Psoas muscle (tissue), 8 donors: ENCODE data around the gene SNRNP27. TPM values are rescaled to one million over a fixed set of nuclear protein-coding genes. Genes with fewer than 3 reads are reported as not detected.
"Not testable (repeated sequence)": the region's sequence is repeated elsewhere in the genome, so short reads cannot be mapped to it uniquely, and the experiment has no call there.

ENCODE experiments used
- ATAC-seq, 4 donors: fragments of 200-7000 bp; cut with Tn5 transposase; one replicate each; pipeline ENCODE4 v1.9.1; 2020; ENCODE audit warnings: moderate library complexity in 3 of 4, mild to moderate bottlenecking in 2 of 4
- DNase-seq, 2 donors: peaks; one replicate each; pipeline ENCODE4 v3.0.0-alpha.2; 2020
- H3K27ac ChIP-seq: fragments of 200-600 bp; one replicate; pipeline ENCODE4 v1.8.0; 2022
- H3K27me3 ChIP-seq, 3 donors: fragments of 200-600 bp in 1 of 3; one replicate each; pipeline versions ENCODE4 v1.6.1 to v1.8.0; 2013 to 2022; ENCODE audit warnings: low read length in 2 of 3, mild to moderate bottlenecking in 2 of 3, moderate library complexity in 1 of 3; ENCODE audit not compliant: insufficient read depth in 3 of 3
- H3K36me3 ChIP-seq, 2 donors: fragments of 200-600 bp in 1 of 2; one replicate each; pipeline versions ENCODE4 v1.6.1 to v1.8.0; 2013 to 2022; ENCODE audit warnings: low read depth in 1 of 2, mild to moderate bottlenecking in 1 of 2, moderate library complexity in 1 of 2; ENCODE audit not compliant: insufficient read depth in 1 of 2
- H3K4me1 ChIP-seq: fragments of 200-600 bp; one replicate; pipeline ENCODE4 v1.8.0; 2022
- H3K4me3 ChIP-seq: fragments of 200-600 bp; one replicate; pipeline ENCODE4 v1.8.0; 2022; ENCODE audit warnings: mild to moderate bottlenecking
- H3K9me3 ChIP-seq: fragments of 200-600 bp; one replicate; pipeline ENCODE4 v1.8.0; 2022
- WGBS, 3 donors: extraction: QIAGEN DNeasy Blood & Tissue Kit; methylation state at CpG; one replicate each; pipeline versions ENCODE4 v1.1.6 to v1.1.7; 2013; 5-methylcytosine and 5-hydroxymethylcytosine counted together
- intact Hi-C, 2 donors: fragments of 100-400 bp; cut with DNase I; formaldehyde crosslinking; loops; one replicate each; pipeline versions ENCODE4 v1.11.0 to v1.14.2; 2022
- polyA plus RNA-seq, 3 donors: library from polyadenylated mRNA; stranded (reverse); fragments of 200-250 nt; gene quantifications; one replicate each; pipeline ENCODE4 v1.2.3, GENCODE V29; 2013
- total RNA-seq, 4 donors: library from RNA; stranded (reverse); fragmentation: NEBNext Ultra II Directional in 2 of 4; extraction: Animal tissue kit (Norgen Biotek cat#: 25700) in 2 of 4; gene quantifications; one replicate each; pipeline versions ENCODE4 v1.2.1 to v1.2.4, GENCODE V29; 2021 to 2023
- TF ChIP-seq, protein P1 (sequence below): fragments of 200-600 bp; IDR thresholded peaks from one replicate; pipeline ENCODE4 v1.8.0; 2022; ENCODE audit warnings: antibody characterized with exemption
- donor health status: healthy with polysubstance abuse.
- donor health status: DM: no; HTN: no; CAD: no; lungs with moderate emphysema.
- donor health status: Bipolar disorder and iron deficiency.
- donor health status: healthy.
- donor health status: DM: yes; HTN: yes; CAD: no.
- donor health status: DM: no; HTN: no; CAD: no.
- donor health status: DM: no; HTN: no; CAD: no.
- donor health status: DM: yes; HTN: yes; CAD: no.

Gene SNRNP27
- total and polyA plus RNA-seq, 7 donors, result 75.9 to 215 (median 83.3) TPM

DNA sequence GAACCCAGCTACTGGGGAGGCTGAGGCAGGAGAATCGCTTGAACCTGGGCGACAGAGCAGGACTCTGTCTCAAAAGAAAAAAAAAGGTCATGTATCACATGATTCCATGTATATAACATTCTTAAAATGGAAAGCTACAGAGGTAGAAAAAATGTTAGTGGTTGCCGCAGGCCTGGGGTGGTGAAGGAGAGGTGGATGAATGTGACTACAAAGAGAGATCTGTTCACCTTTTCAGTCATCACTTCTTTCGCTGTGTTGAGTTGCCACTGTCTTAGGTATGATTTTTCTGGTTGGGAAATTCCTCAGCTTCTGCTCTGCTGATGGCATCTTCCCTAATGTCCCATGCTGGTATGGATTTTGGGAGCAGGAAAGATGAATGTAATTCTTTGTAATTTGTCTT lies 5.3 kb upstream of the SNRNP27 start:
- Histone ChIP-seq H3K36me3 (no peaks in the 10 kb centered on the region), H3K4me1 (peaks cover 3% of the 10 kb centered on the region), H3K27ac (no peak overlapping the region), H3K9me3 (no peaks in the 10 kb centered on the region), H3K4me3 (no peak overlapping the region), H3K27me3 (no peaks in the 10 kb centered on the region)
- intact Hi-C loops, result no loop called here
- DNase-seq, result no peak
- WGBS, 3 donors, result 92 to 98% (median 96%) methylated on average over 4 of the region's 4 CpGs
- TF ChIP-seq, protein P1, sequence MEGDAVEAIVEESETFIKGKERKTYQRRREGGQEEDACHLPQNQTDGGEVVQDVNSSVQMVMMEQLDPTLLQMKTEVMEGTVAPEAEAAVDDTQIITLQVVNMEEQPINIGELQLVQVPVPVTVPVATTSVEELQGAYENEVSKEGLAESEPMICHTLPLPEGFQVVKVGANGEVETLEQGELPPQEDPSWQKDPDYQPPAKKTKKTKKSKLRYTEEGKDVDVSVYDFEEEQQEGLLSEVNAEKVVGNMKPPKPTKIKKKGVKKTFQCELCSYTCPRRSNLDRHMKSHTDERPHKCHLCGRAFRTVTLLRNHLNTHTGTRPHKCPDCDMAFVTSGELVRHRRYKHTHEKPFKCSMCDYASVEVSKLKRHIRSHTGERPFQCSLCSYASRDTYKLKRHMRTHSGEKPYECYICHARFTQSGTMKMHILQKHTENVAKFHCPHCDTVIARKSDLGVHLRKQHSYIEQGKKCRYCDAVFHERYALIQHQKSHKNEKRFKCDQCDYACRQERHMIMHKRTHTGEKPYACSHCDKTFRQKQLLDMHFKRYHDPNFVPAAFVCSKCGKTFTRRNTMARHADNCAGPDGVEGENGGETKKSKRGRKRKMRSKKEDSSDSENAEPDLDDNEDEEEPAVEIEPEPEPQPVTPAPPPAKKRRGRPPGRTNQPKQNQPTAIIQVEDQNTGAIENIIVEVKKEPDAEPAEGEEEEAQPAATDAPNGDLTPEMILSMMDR, result no peak
- no peak for ATAC-seq

DNA sequence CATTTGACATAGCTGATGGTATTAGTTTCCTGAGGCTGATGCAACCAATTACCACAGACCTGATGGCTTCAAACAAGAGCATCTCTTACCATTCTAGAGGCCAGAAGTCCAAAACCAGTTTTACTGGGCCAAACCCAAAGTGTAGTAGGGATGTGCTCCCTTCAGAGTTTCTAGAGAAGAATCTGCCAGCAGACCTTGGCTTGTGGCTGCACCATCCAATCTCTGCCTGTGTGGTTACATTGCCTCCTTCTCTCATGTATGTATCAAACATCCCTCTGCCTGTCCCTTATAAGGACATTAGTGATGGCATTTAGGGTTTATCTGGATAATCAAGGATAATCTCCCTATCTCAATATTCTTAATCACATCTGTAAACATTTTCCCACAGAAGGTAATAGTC lies 4.5 kb upstream of the SNRNP27 start:
- ATAC-seq (no peak), DNase-seq (no peak)
- Histone ChIP-seq H3K4me3 (no peak overlapping the region), H3K27me3 (no peaks in the 10 kb centered on the region), H3K27ac (no peak overlapping the region), H3K9me3 (no peaks in the 10 kb centered on the region), H3K4me1 (peaks cover 5% of the 10 kb centered on the region), H3K36me3 (no peaks in the 10 kb centered on the region)
- intact Hi-C loops, result no loop called here
- TF ChIP-seq, protein P1, result no peak

DNA sequence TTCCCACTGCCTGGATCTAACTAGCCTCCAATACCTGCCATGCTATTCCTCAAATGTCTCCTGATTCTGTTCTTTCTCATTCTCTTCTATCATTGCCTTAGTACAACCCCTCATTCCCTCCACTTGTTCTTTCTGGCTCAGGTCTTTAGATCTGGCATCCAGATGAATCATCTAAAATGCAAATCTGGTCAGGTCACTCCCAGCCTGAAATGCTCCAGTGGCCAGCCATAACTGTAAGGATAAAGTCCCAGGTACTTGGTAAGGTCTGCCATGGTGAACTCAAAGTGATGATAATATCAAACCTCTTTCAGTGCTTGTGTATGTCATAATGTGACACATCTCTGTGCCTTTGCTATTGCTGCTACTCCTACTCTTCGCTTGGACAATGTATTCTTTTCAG lies 2.9 kb upstream of the SNRNP27 start:
- DNase-seq (no peak), ATAC-seq (no peak)
- intact Hi-C loops, result loop anchor here in 1 of 2 donors (10.0 kb wide), 1 partner anchor 354 kb away; the partner anchor contains the start of gene TIA1
- H3K36me3 ChIP-seq, result peaks cover 0 to 9% of the 10 kb centered on the region in 2 donors
- WGBS, 3 donors, result 39 to 90% (median 41%) methylated on average over 1 of the region's 1 CpG
- TF ChIP-seq, protein P1, result no peak
- no peak overlapping the region for H3K4me3 ChIP-seq
- no peak overlapping the region for H3K27ac ChIP-seq
- H3K4me1 ChIP-seq, result peaks cover 17% of the 10 kb centered on the region
- no peaks in the 10 kb centered on the region for H3K27me3 ChIP-seq
- H3K9me3 ChIP-seq, result no peaks in the 10 kb centered on the region

DNA sequence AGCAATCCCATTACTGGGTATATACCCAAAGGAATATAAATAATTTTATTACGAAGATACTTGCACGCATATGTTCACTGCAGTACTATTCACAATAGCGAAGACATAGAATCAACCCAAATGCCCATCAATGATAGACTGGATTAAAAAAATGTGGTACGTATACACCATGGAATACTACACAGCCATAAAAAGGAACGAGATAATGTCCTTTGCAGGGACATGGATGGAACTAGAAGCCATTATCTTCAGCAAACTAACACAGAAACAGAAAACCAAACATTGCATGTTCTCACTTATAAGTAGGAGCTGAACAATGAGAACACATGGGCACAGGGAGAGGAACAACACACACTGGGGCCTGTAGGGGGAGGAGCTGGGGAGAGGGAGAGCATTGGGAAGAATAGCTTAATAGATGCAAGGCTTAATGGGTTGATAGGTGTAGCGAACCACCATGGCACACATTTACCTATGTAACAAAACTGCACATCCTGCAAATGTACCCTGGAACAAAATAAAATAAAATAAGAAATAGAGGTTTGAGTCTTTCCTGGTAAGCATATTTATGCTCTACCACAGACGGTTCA lies 825 bp upstream of the SNRNP27 start:
- not testable (repeated sequence) for ATAC-seq, H3K27ac ChIP-seq, H3K9me3 ChIP-seq, DNase-seq, H3K27me3 ChIP-seq
- intact Hi-C loops, result loop anchor here in 1 of 2 donors (10.0 kb wide), 1 partner anchor 352 kb away; the partner anchor contains the start of gene TIA1
- Histone ChIP-seq H3K36me3 (peaks cover 2 to 29% of the 10 kb centered on the region in 2 donors), H3K4me1 (peaks cover 22% of the 10 kb centered on the region), H3K4me3 (peak overlapping the region; percentile 72)
- 92 to 96% (median 95%) methylated on average over 7 of the region's 7 CpGs for WGBS, 3 donors

DNA sequence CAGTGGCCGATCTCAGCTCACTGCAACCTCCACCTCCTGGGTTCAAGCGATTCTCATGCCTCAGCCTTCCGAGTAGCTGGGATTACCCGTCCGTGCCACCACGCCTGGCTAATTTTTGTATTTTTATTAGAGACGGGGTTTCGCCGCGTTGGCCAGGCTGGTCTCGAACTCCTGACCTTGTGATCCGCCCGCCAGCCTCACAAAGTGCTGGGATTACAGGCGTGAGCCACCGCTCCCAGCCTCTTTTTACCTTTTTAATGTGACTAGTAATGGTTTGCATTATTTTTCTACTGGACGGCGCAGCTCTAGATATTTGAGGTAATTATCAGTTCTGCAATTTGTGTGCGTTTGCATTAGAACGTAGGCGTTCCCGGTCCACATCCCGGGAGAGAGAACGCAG lies 981 bp downstream of the SNRNP27 start:
- Histone ChIP-seq H3K27ac (peak overlapping the region; percentile 88), H3K4me1 (peaks cover 22% of the 10 kb centered on the region), H3K4me3 (peak overlapping the region; percentile 72), H3K36me3 (peaks cover 6 to 47% of the 10 kb centered on the region in 2 donors)
- intact Hi-C loops, result loop anchor here in 1 of 2 donors (10.0 kb wide), 1 partner anchor 350 kb away; the partner anchor contains the start of gene TIA1
- not testable (repeated sequence) for H3K9me3 ChIP-seq, H3K27me3 ChIP-seq, DNase-seq
- peak in 2 of 4 donors; percentile 3 to 24 for ATAC-seq
- 17 to 31% (median 28%) methylated on average over 23 of the region's 23 CpGs for WGBS, 3 donors
